PFSK-1 (cell line): ENCODE data around the gene PPP2R5B.

Experiments
- FOXP2 ChIP-seq: optimal IDR thresholded peaks from 2 replicates; pipeline ENCODE3; 2011; ENCODE audit warnings: borderline replicate concordance, control low read depth, inconsistent platforms; ENCODE audit not compliant: insufficient read depth; ENCODE audit errors: extremely low read length, extremely low read depth
- POLR2AphosphoS5 ChIP-seq: IDR thresholded peaks from 2 replicates; pipeline ENCODE4 v1.6.1; 2012; ENCODE audit warnings: low read depth, mild to moderate bottlenecking, control low read depth, low read length, moderate library complexity
- REST ChIP-seq, 2 experiments: IDR thresholded peaks; 2 replicates each; pipeline versions ENCODE4 v1.6.1 to v1.8.0; 2011 to 2012; ENCODE audit warnings: low read depth in 2 of 2, low read length in 2 of 2, control low read depth in 1 of 2, inconsistent platforms in 1 of 2, mild to moderate bottlenecking in 1 of 2, moderate library complexity in 1 of 2; ENCODE audit not compliant: insufficient read depth in 1 of 2
- SIN3A ChIP-seq: IDR thresholded peaks from 2 replicates; pipeline ENCODE4 v1.6.1; 2012; ENCODE audit warnings: mild to moderate bottlenecking, low read length, moderate library complexity, borderline replicate concordance; ENCODE audit not compliant: insufficient read depth
- TAF1 ChIP-seq: IDR thresholded peaks from 2 replicates; pipeline ENCODE4 v1.6.1; 2012; ENCODE audit warnings: low read length, control low read depth, borderline replicate concordance; ENCODE audit not compliant: insufficient read depth

PPP2R5B gene

GRCh38 chr11:64910451-64911093 is 13.9 kb upstream of the PPP2R5B start:
- TF ChIP-seq REST (IDR thresholded peaks at IDR 0.05; ENCODE audit: insufficient read depth in 1 of 2, low read depth in 2 of 2, low read length in 2 of 2): no peak
- no peak for TF ChIP-seq FOXP2
- no peak for TF ChIP-seq SIN3A
- TF ChIP-seq POLR2AphosphoS5: no peak
- no peak for TF ChIP-seq TAF1

- TF ChIP-seq TAF1 (no peak), SIN3A (no peak), REST (IDR thresholded peaks at IDR 0.05; ENCODE audit: insufficient read depth in 1 of 2, low read depth in 2 of 2, low read length in 2 of 2) (no peak), POLR2AphosphoS5 (no peak), FOXP2 (no peak)
Measured at GRCh38 chr11:64911142-64911541, 13.3 kb upstream of the PPP2R5B start.

- TF ChIP-seq POLR2AphosphoS5 (no peak), REST (IDR thresholded peaks at IDR 0.05; ENCODE audit: insufficient read depth in 1 of 2, low read depth in 2 of 2, low read length in 2 of 2) (no peak), FOXP2 (no peak), TAF1 (no peak), SIN3A (no peak)
Measured at GRCh38 chr11:64911689-64912088, 12.8 kb upstream of the PPP2R5B start.

GRCh38 chr11:64913171-64913727 is 11.2 kb upstream of the PPP2R5B start:
- TF ChIP-seq TAF1 (no peak), POLR2AphosphoS5 (no peak), REST (IDR thresholded peaks at IDR 0.05; ENCODE audit: insufficient read depth in 1 of 2, low read depth in 2 of 2, low read length in 2 of 2) (no peak), FOXP2 (no peak), SIN3A (no peak)

- TF ChIP-seq REST (IDR thresholded peaks at IDR 0.05; ENCODE audit: insufficient read depth in 1 of 2, low read depth in 2 of 2, low read length in 2 of 2) (no peak), POLR2AphosphoS5 (no peak), TAF1 (no peak), FOXP2 (no peak), SIN3A (no peak)
Measured at GRCh38 chr11:64914123-64914522, 10.4 kb upstream of the PPP2R5B start.
